Mesenchymal stem cell (in vitro differentiated cells and primary cell): ENCODE measurements around the gene RSPO3.
"Not testable (repeated sequence)": the region's sequence is repeated elsewhere in the genome, so short reads cannot be mapped to it uniquely, and the experiment has no call there.

Experiments used
- DNase-seq: peaks from one replicate; pipeline ENCODE4 v3.0.0-alpha.2; 2013
- H2AFZ ChIP-seq: one replicate; pipeline ENCODE4 v1.6.1; 2013; ENCODE audit warnings: low read depth, mild to moderate bottlenecking, control low read depth, inconsistent platforms, low read length, moderate library complexity
- H2AK5ac ChIP-seq: 2 replicates; pipeline ENCODE4 v1.6.1; 2013; ENCODE audit warnings: low read length, moderate library complexity, mild to moderate bottlenecking, inconsistent platforms; ENCODE audit not compliant: severe bottlenecking
- H2BK120ac ChIP-seq: one replicate; pipeline ENCODE4 v1.6.1; 2013; ENCODE audit warnings: low read depth, mild to moderate bottlenecking, inconsistent platforms, low read length, moderate library complexity
- H2BK12ac ChIP-seq, 2 experiments: one replicate each; pipeline ENCODE4 v1.6.1; 2013; ENCODE audit warnings: inconsistent platforms in 2 of 2, low read length in 2 of 2, mild to moderate bottlenecking in 2 of 2, moderate library complexity in 2 of 2, control low read depth in 1 of 2
- H2BK15ac ChIP-seq: one replicate; pipeline ENCODE4 v1.6.1; 2013; ENCODE audit warnings: mild to moderate bottlenecking, low read depth, inconsistent platforms; ENCODE audit not compliant: poor library complexity, severe bottlenecking
- H2BK5ac ChIP-seq: 2 replicates; pipeline ENCODE4 v1.6.1; 2013; ENCODE audit warnings: low read depth, mild to moderate bottlenecking, low read length, control low read depth, inconsistent platforms; ENCODE audit not compliant: poor library complexity, severe bottlenecking
- H3K14ac ChIP-seq, 2 experiments: one replicate each; pipeline ENCODE4 v1.6.1; 2013; ENCODE audit warnings: inconsistent platforms in 2 of 2, low read length in 2 of 2, control low read depth in 1 of 2, mild to moderate bottlenecking in 1 of 2, moderate library complexity in 1 of 2
- H3K18ac ChIP-seq, 2 experiments: one replicate each; pipeline ENCODE4 v1.6.1; 2013; ENCODE audit warnings: inconsistent platforms in 2 of 2, low read length in 2 of 2, control low read depth in 1 of 2, low read depth in 1 of 2, mild to moderate bottlenecking in 1 of 2
- H3K23ac ChIP-seq, 2 experiments: one replicate each; pipeline ENCODE4 v1.6.1; 2013; ENCODE audit warnings: inconsistent platforms in 2 of 2, low read length in 2 of 2, mild to moderate bottlenecking in 2 of 2, moderate library complexity in 2 of 2, control low read depth in 1 of 2
- H3K27ac ChIP-seq: 2 replicates; pipeline ENCODE4 v1.5.1; 2013; ENCODE audit warnings: mild to moderate bottlenecking, moderate library complexity, low read length, control low read depth, inconsistent platforms; ENCODE audit not compliant: poor library complexity, severe bottlenecking
- H3K27me3 ChIP-seq, 2 experiments: 2 replicates each; pipeline versions ENCODE4 v1.6.1 to v1.7.0; 2013; ENCODE audit warnings: low read length in 2 of 2, mild to moderate bottlenecking in 2 of 2, moderate library complexity in 2 of 2, control low read depth in 1 of 2, inconsistent platforms in 1 of 2; ENCODE audit not compliant: control insufficient read depth in 1 of 2, insufficient read depth in 1 of 2
- H3K36me3 ChIP-seq, 2 experiments: 2 replicates each; pipeline versions ENCODE4 v1.6.1 to v1.7.0; 2013; ENCODE audit warnings: low read length in 2 of 2, control low read depth in 1 of 2, inconsistent platforms in 1 of 2, low read depth in 1 of 2, mild to moderate bottlenecking in 1 of 2; ENCODE audit not compliant: insufficient read depth in 2 of 2, control insufficient read depth in 1 of 2
- H3K4ac ChIP-seq, 2 experiments: one replicate each; pipeline ENCODE4 v1.6.1; 2013; ENCODE audit warnings: inconsistent platforms in 2 of 2, low read length in 2 of 2, mild to moderate bottlenecking in 2 of 2, moderate library complexity in 2 of 2, control low read depth in 1 of 2, low read depth in 1 of 2
- H3K4me1 ChIP-seq: 2 replicates; pipeline ENCODE4 v1.6.1; 2013; ENCODE audit warnings: low read depth, low read length, control low read depth; ENCODE audit not compliant: control insufficient read depth, insufficient read depth
- H3K4me2 ChIP-seq: 2 replicates; pipeline ENCODE4 v1.6.1; 2013; ENCODE audit warnings: low read length, mild to moderate bottlenecking, inconsistent platforms; ENCODE audit not compliant: poor library complexity, severe bottlenecking
- H3K4me3 ChIP-seq, 2 experiments: 2 replicates each; pipeline versions ENCODE4 v1.5.1 to v1.7.0; 2013; ENCODE audit warnings: low read length in 2 of 2, mild to moderate bottlenecking in 2 of 2, control low read depth in 1 of 2, low read depth in 1 of 2; ENCODE audit not compliant: insufficient read depth in 1 of 2
- H3K79me1 ChIP-seq: replicated peaks from 2 replicates; pipeline ENCODE4 v1.6.1; 2013; ENCODE audit warnings: mild to moderate bottlenecking, control low read depth, low read length, inconsistent platforms; ENCODE audit not compliant: poor library complexity, severe bottlenecking
- H3K9ac ChIP-seq: 2 replicates; pipeline ENCODE4 v1.7.0; 2013; ENCODE audit warnings: mild to moderate bottlenecking, low read length, moderate library complexity
- H3K9me3 ChIP-seq: 2 replicates; pipeline ENCODE4 v1.7.0; 2013; ENCODE audit warnings: mild to moderate bottlenecking, low read length; ENCODE audit not compliant: control insufficient read depth
- H4K8ac ChIP-seq: one replicate; pipeline ENCODE4 v1.6.1; 2013; ENCODE audit warnings: inconsistent platforms, mild to moderate bottlenecking, low read length, moderate library complexity
- H4K91ac ChIP-seq: one replicate; pipeline ENCODE4 v1.6.1; 2013; ENCODE audit warnings: mild to moderate bottlenecking, low read length, inconsistent platforms
- WGBS: methylation state at CpG from one replicate; pipeline ENCODE4 v1.1.7; 2013; ENCODE audit warnings: mixed read lengths; 5-methylcytosine and 5-hydroxymethylcytosine counted together

RSPO3 gene

DNA sequence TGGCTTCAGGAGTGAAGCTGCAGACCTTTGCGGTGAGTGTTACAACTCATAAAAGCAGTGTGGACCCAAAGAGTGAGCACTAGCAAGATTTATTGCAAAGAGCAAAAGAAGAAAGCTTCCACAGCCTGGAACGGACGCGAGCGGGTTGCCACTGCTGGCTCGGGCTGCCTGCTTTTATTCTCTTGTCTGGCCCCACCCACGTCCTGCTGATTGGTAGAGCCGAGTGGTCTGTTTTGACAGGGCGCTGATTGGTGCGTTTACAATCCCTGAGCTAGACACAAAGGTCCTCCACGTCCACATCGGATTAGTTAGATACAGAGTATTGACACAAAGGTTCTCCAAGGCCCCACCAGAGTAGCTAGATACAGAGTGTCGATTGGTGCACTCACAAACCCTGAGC lies 95.6 kb downstream of the RSPO3 start:
- H3K14ac ChIP-seq, H3K23ac ChIP-seq, H3K4me3 ChIP-seq, H2AK5ac ChIP-seq, H2BK15ac ChIP-seq, H3K27me3 ChIP-seq, H3K79me1 ChIP-seq, H3K9ac ChIP-seq, H3K27ac ChIP-seq, H3K18ac ChIP-seq, H2AFZ ChIP-seq, H2BK12ac ChIP-seq, H4K91ac ChIP-seq, H3K4me1 ChIP-seq, H2BK120ac ChIP-seq, DNase-seq, H3K9me3 ChIP-seq, H3K4ac ChIP-seq, H4K8ac ChIP-seq, H2BK5ac ChIP-seq, H3K4me2 ChIP-seq, H3K36me3 ChIP-seq: not testable (repeated sequence)
- WGBS, result 97% methylated on average over 11 of the region's 13 CpGs

DNA sequence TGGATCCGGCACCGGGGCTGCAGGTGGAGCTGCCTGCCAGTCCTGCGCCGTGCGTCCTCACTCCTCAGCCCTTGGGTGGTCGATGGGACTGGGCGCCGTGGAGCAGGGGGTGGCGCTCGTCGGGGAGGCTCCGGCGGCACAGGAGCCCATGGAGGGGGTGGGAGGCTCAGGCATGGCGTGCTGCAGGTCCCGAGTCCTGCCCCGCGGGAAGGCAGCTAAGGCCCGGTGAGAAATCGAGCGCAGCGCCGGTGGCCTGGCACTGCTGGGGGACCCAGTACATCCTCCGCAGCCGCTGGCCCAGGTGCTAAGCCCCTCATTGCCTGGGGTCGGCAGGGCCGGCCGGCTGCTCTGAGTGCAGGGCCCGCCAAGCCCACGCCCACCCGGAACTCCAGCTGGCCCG lies 96.1 kb downstream of the RSPO3 start:
- not testable (repeated sequence) for H2AFZ ChIP-seq, H2BK5ac ChIP-seq, H3K18ac ChIP-seq, H3K23ac ChIP-seq, H3K27ac ChIP-seq, DNase-seq, H2BK12ac ChIP-seq, H3K4me1 ChIP-seq, H2BK120ac ChIP-seq, H3K79me1 ChIP-seq, H3K9ac ChIP-seq, H3K4me3 ChIP-seq, H3K36me3 ChIP-seq, H2BK15ac ChIP-seq, H2AK5ac ChIP-seq, H4K8ac ChIP-seq, H3K4ac ChIP-seq, H3K14ac ChIP-seq, H4K91ac ChIP-seq, H3K4me2 ChIP-seq, H3K27me3 ChIP-seq, H3K9me3 ChIP-seq
- 97% methylated on average over 31 of the region's 31 CpGs for WGBS

DNA sequence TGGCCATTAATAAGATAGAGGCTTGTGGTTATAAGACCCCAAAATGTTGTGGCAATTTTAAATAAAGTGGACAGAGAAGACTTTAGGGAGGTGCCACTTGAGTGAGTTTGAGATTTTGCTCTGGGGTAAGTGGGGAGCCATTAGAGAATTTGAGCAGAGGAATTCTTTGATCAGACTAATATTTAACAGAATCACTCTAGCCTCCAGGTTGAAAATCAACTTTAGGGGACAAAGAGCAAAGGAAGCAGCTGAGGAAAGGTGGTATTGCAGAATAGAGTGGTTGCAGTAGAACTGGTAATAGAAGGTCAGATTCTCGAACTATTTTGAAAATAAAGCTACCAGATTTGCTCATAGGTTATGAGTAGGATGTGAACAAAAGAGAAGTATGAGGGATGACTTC lies 97.5 kb downstream of the RSPO3 start:
- Histone ChIP-seq H3K18ac (no peak overlapping the region), H2BK15ac (no peak overlapping the region), H3K4me1 (no peaks in the 10 kb centered on the region), H4K91ac (no peak overlapping the region), H3K9me3 (no peaks in the 10 kb centered on the region), H3K4me3 (no peak overlapping the region), H2AK5ac (no peak overlapping the region), H2BK120ac (no peak overlapping the region), H3K79me1 (no peaks in the 10 kb centered on the region), H3K36me3 (no peaks in the 10 kb centered on the region), H3K4ac (no peak overlapping the region), H2BK12ac (no peak overlapping the region), H4K8ac (no peak overlapping the region), H3K27ac (no peak overlapping the region), H2AFZ (no peak overlapping the region), H3K23ac (no peak overlapping the region), H3K4me2 (no peak overlapping the region), H3K14ac (no peak overlapping the region), H3K27me3 (no peaks in the 10 kb centered on the region), H3K9ac (no peak overlapping the region), H2BK5ac (no peak overlapping the region)
- WGBS, result 98% methylated on average over 1 of the region's 1 CpG
- no peak for DNase-seq

DNA sequence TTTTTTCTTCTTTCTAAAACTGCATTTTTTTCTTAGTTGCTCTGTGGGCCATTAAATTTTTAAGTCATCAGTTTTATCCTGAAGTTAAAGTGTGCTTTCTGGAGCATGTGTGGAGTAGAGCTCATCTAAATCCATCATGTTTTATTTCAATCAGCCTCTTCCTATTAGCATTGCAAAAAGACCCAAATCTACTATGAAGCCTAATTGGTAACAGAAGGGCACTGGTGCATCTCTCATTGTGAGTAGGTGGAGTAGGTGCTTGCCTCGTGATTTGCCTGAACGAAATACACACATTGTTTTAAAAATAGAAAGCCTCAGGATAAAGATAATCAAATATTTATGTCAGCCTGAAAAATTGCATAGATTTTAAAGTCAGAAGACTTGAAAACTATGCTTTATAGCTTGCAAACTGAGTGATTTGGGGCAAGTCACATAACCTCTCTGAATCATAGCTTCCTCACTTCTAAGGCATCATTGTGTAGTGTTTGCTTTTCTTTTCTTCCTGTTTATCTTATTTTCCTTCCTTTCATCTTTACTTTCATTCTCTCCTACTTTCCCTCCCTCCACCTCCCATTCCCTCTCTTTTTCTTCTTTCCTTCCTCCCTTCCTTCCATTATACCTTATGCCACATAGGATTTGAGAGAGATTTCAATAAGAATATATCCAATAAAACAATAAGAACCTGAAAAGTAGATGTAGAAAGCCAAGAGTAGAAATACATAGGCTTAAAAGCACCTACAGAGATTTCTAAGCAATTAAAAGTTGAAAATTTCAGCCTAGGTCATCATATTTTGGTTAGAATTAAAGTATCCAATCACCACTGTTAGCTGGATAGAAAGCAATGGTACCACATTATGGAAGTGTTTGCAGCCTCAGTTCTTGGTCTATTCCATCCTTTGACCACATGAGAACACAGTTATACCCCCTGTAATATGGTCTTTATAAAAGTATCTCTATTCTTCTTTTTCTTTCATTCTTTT lies 98.6 kb downstream of the RSPO3 start:
- Histone ChIP-seq H2BK15ac (no peak overlapping the region), H2AK5ac (no peak overlapping the region), H2AFZ (no peak overlapping the region), H3K4me1 (no peaks in the 10 kb centered on the region), H3K14ac (no peak overlapping the region), H4K8ac (no peak overlapping the region), H3K18ac (no peak overlapping the region), H3K36me3 (no peaks in the 10 kb centered on the region), H3K4ac (no peak overlapping the region), H4K91ac (no peak overlapping the region), H3K9me3 (no peaks in the 10 kb centered on the region), H2BK5ac (no peak overlapping the region), H2BK12ac (no peak overlapping the region), H2BK120ac (no peak overlapping the region), H3K4me2 (no peak overlapping the region), H3K4me3 (no peak overlapping the region), H3K23ac (no peak overlapping the region), H3K9ac (peak overlapping the region; percentile 12), H3K27me3 (no peaks in the 10 kb centered on the region), H3K79me1 (no peaks in the 10 kb centered on the region), H3K27ac (no peak overlapping the region)
- no CpG with 5 or more reads among the region's 2 CpGs for WGBS
- DNase-seq, result no peak
